NCI-H2227 treated with DMSO at 0.1 percent for 48 hours (cell line): ENCODE data around the gene NT5C1A.

Experiments
- DNase-seq: peaks from one replicate; lab custom pipeline; 2025; lab: John Stamatoyannopoulos, UW

NT5C1A gene

GRCh38 chr1:39671793-39672550 is at the start of gene NT5C1A:
Gene NT5C1A, minus strand, starts transcription at chr1:39672107. Its CDS starts 69 bp downstream, at chr1:39672038.
- peak; percentile 22 for DNase-seq

- no peak for DNase-seq
Observed at GRCh38 chr1:39721664-39722063, 49.8 kb upstream of the NT5C1A start.

GRCh38 chr1:39720094-39720999 is 48.4 kb upstream of the NT5C1A start:
- DNase-seq = peak; percentile 96

- DNase-seq = no peak
Observed at GRCh38 chr1:39717809-39718208, 45.9 kb upstream of the NT5C1A start.

- no peak for DNase-seq
Observed at GRCh38 chr1:39713557-39713956, 41.6 kb upstream of the NT5C1A start.

- DNase-seq = no peak
Observed at GRCh38 chr1:39711966-39712340, 40.0 kb upstream of the NT5C1A start.

GRCh38 chr1:39711104-39711965 is 39.4 kb upstream of the NT5C1A start:
- DNase-seq = no peak

GRCh38 chr1:39707506-39707905 is 35.6 kb upstream of the NT5C1A start:
- DNase-seq = no peak

- DNase-seq = no peak
Observed at GRCh38 chr1:39704757-39705156, 32.9 kb upstream of the NT5C1A start.

GRCh38 chr1:39701049-39701439 is 29.1 kb upstream of the NT5C1A start:
- peak; percentile 62 for DNase-seq

GRCh38 chr1:39700348-39700747 is 28.4 kb upstream of the NT5C1A start:
- DNase-seq = no peak

GRCh38 chr1:39699419-39699818 is 27.5 kb upstream of the NT5C1A start:
- DNase-seq = no peak

- no peak for DNase-seq
Observed at GRCh38 chr1:39698568-39698967, 26.7 kb upstream of the NT5C1A start.

- DNase-seq = no peak
Observed at GRCh38 chr1:39696448-39696847, 24.5 kb upstream of the NT5C1A start.

- no peak for DNase-seq
Observed at GRCh38 chr1:39695016-39695415, 23.1 kb upstream of the NT5C1A start.

GRCh38 chr1:39694026-39694425 is 22.1 kb upstream of the NT5C1A start:
- no peak for DNase-seq

- DNase-seq = peak; percentile 66
Observed at GRCh38 chr1:39692152-39693074, 20.5 kb upstream of the NT5C1A start.

- peak; percentile 91 for DNase-seq
Observed at GRCh38 chr1:39691383-39692151, 19.7 kb upstream of the NT5C1A start, which contains the start of gene HPCAL4. Gene HPCAL4, minus strand, starts transcription at chr1:39691433. Its CDS starts 6,830 bp downstream, at chr1:39684603.

GRCh38 chr1:39690794-39691382 is 19.0 kb upstream of the NT5C1A start:
- DNase-seq = no peak

- no peak for DNase-seq
Observed at GRCh38 chr1:39690225-39690624, 18.3 kb upstream of the NT5C1A start.
